MG63 (cell line): ENCODE measurements around the gene PHOSPHO2. TPM values are rescaled to one million over a fixed set of nuclear protein-coding genes. Genes with fewer than 3 reads are reported as not detected.
A peak's percentile ranks its signal among the peaks of the same experiment; 100 is the strongest.

Experiments
- DNase-seq: peaks from one replicate; pipeline ENCODE4 v3.0.0-alpha.2; 2020
- H3K27me3 ChIP-seq: fragments of 250-450 bp; sonication (Bioruptor Pico); 2 replicates; pipeline ENCODE4 v1.5.1; 2020; ENCODE audit warnings: mild to moderate bottlenecking, moderate library complexity
- H3K36me3 ChIP-seq: fragments of 250-450 bp; sonication (Bioruptor Pico); 2 replicates; pipeline ENCODE4 v1.5.1; 2020; ENCODE audit warnings: mild to moderate bottlenecking, moderate library complexity
- H3K4me3 ChIP-seq: fragments of 250-450 bp; sonication (Bioruptor Pico); 2 replicates; pipeline ENCODE4 v1.5.1; 2020; ENCODE audit warnings: mild to moderate bottlenecking, moderate library complexity
- H3K9me3 ChIP-seq: fragments of 250-450 bp; sonication (Bioruptor Pico); 2 replicates; pipeline ENCODE4 v1.5.1; 2020; ENCODE audit warnings: mild to moderate bottlenecking, moderate library complexity
- total RNA-seq: library from RNA; depleted of rRNA; stranded (reverse); fragments of >200 nt; shearing (Covaris generic); gene quantifications from 2 replicates; pipeline ENCODE4 v1.2.3, GENCODE V29; 2014; ENCODE audit warnings: low replicate concordance; rRNA removed

Gene PHOSPHO2
- total RNA-seq, 1 experiment from 2014 or later, result 5.1 TPM

- DNase-seq, result no peak
- Histone ChIP-seq H3K27me3 (no peaks in the 10 kb centered on the region), H3K4me3 (peak overlapping the region; percentile 55), H3K36me3 (no peaks in the 10 kb centered on the region), H3K9me3 (no peaks in the 10 kb centered on the region)
These were observed 38.5 kb downstream of the PHOSPHO2 start for GRCh38 chr2:169732583-169733358.

GRCh38 chr2:169734169-169734847, 40.0 kb downstream of the PHOSPHO2 start:
- peak overlapping the region; percentile 61 for H3K4me3 ChIP-seq
- no peaks in the 10 kb centered on the region for H3K36me3 ChIP-seq
- H3K27me3 ChIP-seq, result no peaks in the 10 kb centered on the region
- no peaks in the 10 kb centered on the region for H3K9me3 ChIP-seq
- peak; percentile 55 for DNase-seq

GRCh38 chr2:169735623-169736022, 41.4 kb downstream of the PHOSPHO2 start:
- no peaks in the 10 kb centered on the region for H3K9me3 ChIP-seq
- H3K36me3 ChIP-seq, result no peaks in the 10 kb centered on the region
- no peak for DNase-seq
- no peak overlapping the region for H3K4me3 ChIP-seq
- H3K27me3 ChIP-seq, result no peaks in the 10 kb centered on the region

GRCh38 chr2:169736902-169737301, 42.6 kb downstream of the PHOSPHO2 start:
- no peaks in the 10 kb centered on the region for H3K9me3 ChIP-seq
- H3K36me3 ChIP-seq, result no peaks in the 10 kb centered on the region
- H3K4me3 ChIP-seq, result no peak overlapping the region
- H3K27me3 ChIP-seq, result no peaks in the 10 kb centered on the region
- DNase-seq, result no peak

- Histone ChIP-seq H3K4me3 (no peak overlapping the region), H3K27me3 (no peaks in the 10 kb centered on the region), H3K9me3 (no peaks in the 10 kb centered on the region), H3K36me3 (no peaks in the 10 kb centered on the region)
- DNase-seq, result no peak
These were observed 44.4 kb downstream of the PHOSPHO2 start for GRCh38 chr2:169738566-169739229.

- no peak for DNase-seq
- no peak overlapping the region for H3K4me3 ChIP-seq
- no peaks in the 10 kb centered on the region for H3K36me3 ChIP-seq
- H3K9me3 ChIP-seq, result no peaks in the 10 kb centered on the region
- no peaks in the 10 kb centered on the region for H3K27me3 ChIP-seq
These were observed 45.1 kb downstream of the PHOSPHO2 start for GRCh38 chr2:169739351-169739750.

GRCh38 chr2:169743549-169743948, 49.3 kb downstream of the PHOSPHO2 start:
- no peaks in the 10 kb centered on the region for H3K27me3 ChIP-seq
- no peaks in the 10 kb centered on the region for H3K36me3 ChIP-seq
- no peak overlapping the region for H3K4me3 ChIP-seq
- no peaks in the 10 kb centered on the region for H3K9me3 ChIP-seq
- no peak for DNase-seq

- H3K4me3 ChIP-seq, result no peak overlapping the region
- no peak for DNase-seq
- no peaks in the 10 kb centered on the region for H3K27me3 ChIP-seq
- H3K36me3 ChIP-seq, result no peaks in the 10 kb centered on the region
- H3K9me3 ChIP-seq, result no peaks in the 10 kb centered on the region
These were observed 52.0 kb downstream of the PHOSPHO2 start for GRCh38 chr2:169746240-169746639.

GRCh38 chr2:169748319-169748718, 54.0 kb downstream of the PHOSPHO2 start:
- Histone ChIP-seq H3K27me3 (no peaks in the 10 kb centered on the region), H3K36me3 (no peaks in the 10 kb centered on the region), H3K4me3 (no peak overlapping the region), H3K9me3 (no peaks in the 10 kb centered on the region)
- DNase-seq, result no peak

Other genes starting within 250 kb of the PHOSPHO2 start
- gene BBS5, start 215.0 kb upstream of the PHOSPHO2 start, total RNA-seq, result 3.9 and 5.2 TPM in 2 replicates
- 1.3 TPM in 1 of 2 replicates, not detected in the other for gene KLHL41, start 184.8 kb upstream of the PHOSPHO2 start, total RNA-seq
- 14.7 and 26.0 TPM in 2 replicates for gene FASTKD1, start 120.6 kb upstream of the PHOSPHO2 start, total RNA-seq
- 18.2 and 23.4 TPM in 2 replicates for gene PPIG, start 110.1 kb upstream of the PHOSPHO2 start, total RNA-seq
- gene CFAP210, start 64 bp upstream of the PHOSPHO2 start, total RNA-seq, result not detected in 2 replicates
- 9.2 and 9.5 TPM in 2 replicates for gene KLHL23, start 39.4 kb downstream of the PHOSPHO2 start, total RNA-seq
- gene SSB, start 104.4 kb downstream of the PHOSPHO2 start, total RNA-seq, result 101 and 193 TPM in 2 replicates
- gene METTL5, start 130.4 kb downstream of the PHOSPHO2 start, total RNA-seq, result 86.5 and 152 TPM in 2 replicates
- gene UBR3, start 133.0 kb downstream of the PHOSPHO2 start, total RNA-seq, result 24.5 and 34.9 TPM in 2 replicates